SK-N-SH (cell line): ENCODE results near the gene GPR160. TPM values are rescaled to one million over a fixed set of nuclear protein-coding genes. Genes with fewer than 3 reads are reported as not detected.

Experiments used
- CTCF ChIA-PET: fragments of 300-600, 350-600 bp; formaldehyde crosslinking; extraction: SDS; loops from one replicate; lab custom pipeline; 2021; lab: Yijun Ruan, JAX
- POLR2A ChIA-PET: fragments of 350-600 bp; sonication (Branson Sonifier 250); formaldehyde crosslinking; extraction: SDS; loops from one replicate; lab custom pipeline; 2020; ENCODE audit warnings: antibody characterized with exemption, inconsistent platforms; lab: Yijun Ruan, JAX
- DNase-seq: peaks from one replicate; pipeline ENCODE4 v3.0.0; 2012
- H2AFZ ChIP-seq: fragments of 200-600 bp; sonication (generic); 2 replicates; pipeline ENCODE4 v1.8.1; 2016; ENCODE audit warnings: antibody characterized with exemption, mild to moderate bottlenecking, low read depth
- H3F3A ChIP-seq: fragments of 200-600 bp; sonication (generic); replicated peaks from 2 replicates; pipeline ENCODE3; 2016; ENCODE audit warnings: antibody characterized with exemption, mild to moderate bottlenecking; ENCODE audit not compliant: insufficient read depth
- H3K27ac ChIP-seq, 2 experiments: fragments of 200-500 bp in 1 of 2; fragments of 200-600 bp in 1 of 2; sonication (Bioruptor generic) in 1 of 2; sonication (generic), shearing (Covaris generic) in 1 of 2; 2 replicates each; pipeline versions ENCODE4 v1.5.1 to v1.6.1; 2014 to 2016; ENCODE audit warnings: low read depth in 2 of 2, inconsistent platforms in 1 of 2, low read length in 1 of 2, mild to moderate bottlenecking in 1 of 2, mixed read lengths in 1 of 2
- H3K27me3 ChIP-seq: fragments of 200-600 bp; sonication (generic), shearing (Covaris generic); 2 replicates; pipeline ENCODE4 v1.6.1; 2016; ENCODE audit warnings: mixed run types; ENCODE audit not compliant: insufficient read depth
- H3K36me3 ChIP-seq, 2 experiments: fragments of 200-500 bp in 1 of 2; fragments of 200-600 bp in 1 of 2; sonication (Bioruptor generic) in 1 of 2; sonication (generic) in 1 of 2; replicated peaks in 1 of 2; 2 replicates each; pipeline versions ENCODE3 to v1.5.1; 2014 to 2016; ENCODE audit warnings: low read length in 1 of 2, mild to moderate bottlenecking in 1 of 2; ENCODE audit not compliant: insufficient read depth in 2 of 2, control insufficient read depth in 1 of 2
- H3K4me1 ChIP-seq, 2 experiments: fragments of 200-500 bp in 1 of 2; fragments of 200-600 bp in 1 of 2; sonication (Bioruptor generic) in 1 of 2; sonication (generic), shearing (Covaris generic) in 1 of 2; 2 replicates each; pipeline versions ENCODE4 v1.5.1 to v1.6.1; 2014 to 2016; ENCODE audit warnings: low read depth in 1 of 2, low read length in 1 of 2, mixed run types in 1 of 2; ENCODE audit not compliant: insufficient read depth in 2 of 2, control insufficient read depth in 1 of 2
- H3K4me2 ChIP-seq: fragments of 200-600 bp; sonication (generic), shearing (Covaris generic); 2 replicates; pipeline ENCODE4 v1.6.1; 2017; ENCODE audit warnings: mixed run types
- H3K4me3 ChIP-seq, 2 experiments: fragments of 200-500 bp in 1 of 2; fragments of 200-600 bp in 1 of 2; sonication (Bioruptor generic) in 1 of 2; sonication (generic), shearing (Covaris generic) in 1 of 2; 2 replicates each; pipeline versions ENCODE4 v1.5.1 to v1.8.1; 2014 to 2016; ENCODE audit warnings: low read depth in 2 of 2, inconsistent platforms in 1 of 2, low read length in 1 of 2, mild to moderate bottlenecking in 1 of 2, mixed read lengths in 1 of 2, moderate library complexity in 1 of 2
- H3K79me2 ChIP-seq: fragments of 200-600 bp; sonication (generic); 2 replicates; pipeline ENCODE4 v1.8.1; 2017; ENCODE audit warnings: mild to moderate bottlenecking; ENCODE audit not compliant: insufficient read depth
- H3K9ac ChIP-seq: fragments of 200-600 bp; sonication (generic); 2 replicates; pipeline ENCODE4 v1.6.1; 2017; ENCODE audit warnings: mixed run types
- H3K9me2 ChIP-seq: fragments of 200-600 bp; sonication (generic); 2 replicates; pipeline ENCODE4 v1.6.1; 2017; ENCODE audit warnings: mixed run types
- H3K9me3 ChIP-seq: fragments of 200-600 bp; sonication (generic); 2 replicates; pipeline ENCODE4 v1.6.1; 2017; ENCODE audit warnings: mixed run types, mild to moderate bottlenecking, moderate library complexity
- H4K20me1 ChIP-seq: fragments of 200-600 bp; sonication (generic); 2 replicates; pipeline ENCODE4 v1.6.1; 2017; ENCODE audit warnings: mild to moderate bottlenecking, mixed run types; ENCODE audit not compliant: insufficient read depth
- ELF1 ChIP-seq: IDR thresholded peaks from 2 replicates; pipeline ENCODE4 v1.4.0; 2012
- EP300 ChIP-seq, 2 experiments: IDR thresholded peaks; 2 replicates each; pipeline versions ENCODE4 v1.4.0 to v1.6.1; 2012; ENCODE audit warnings: borderline replicate concordance in 1 of 2, low read depth in 1 of 2, low read length in 1 of 2
- EZH2phosphoT487 ChIP-seq: fragments of 200-600 bp; sonication (generic); IDR thresholded peaks from 2 replicates; pipeline ENCODE4 v1.6.1; 2017; ENCODE audit warnings: low read depth, mixed run types, mild to moderate bottlenecking, antibody characterized with exemption, moderate library complexity, borderline replicate concordance
- FOSL2 ChIP-seq: IDR thresholded peaks from 2 replicates; pipeline ENCODE4 v1.4.0; 2012; ENCODE audit warnings: low read depth, mild to moderate bottlenecking, moderate library complexity, borderline replicate concordance
- FOXM1 ChIP-seq: IDR thresholded peaks from 2 replicates; pipeline ENCODE4 v1.4.0; 2012; ENCODE audit warnings: low read depth, mild to moderate bottlenecking
- GABPA ChIP-seq: IDR thresholded peaks from 2 replicates; pipeline ENCODE4 v1.4.0; 2012; ENCODE audit warnings: low read depth, mild to moderate bottlenecking
- GATA2 ChIP-seq: sonication (generic); formaldehyde crosslinking; IDR thresholded peaks from 2 replicates; pipeline ENCODE4 v1.5.0; 2020; ENCODE audit warnings: mild to moderate bottlenecking, missing genetic modification reagents
- IRF3 ChIP-seq: fragments of 150-350 bp; IDR thresholded peaks from 2 replicates; pipeline ENCODE4 v1.6.1; 2016; ENCODE audit warnings: mild to moderate bottlenecking, low read depth, low read length
- JUND ChIP-seq: IDR thresholded peaks from 2 replicates; pipeline ENCODE4 v1.4.0; 2012
- MAX ChIP-seq: IDR thresholded peaks from 2 replicates; pipeline ENCODE4 v1.4.0; 2012; ENCODE audit warnings: low read depth
- MEF2A ChIP-seq: IDR thresholded peaks from 2 replicates; pipeline ENCODE4 v1.4.0; 2012; ENCODE audit warnings: low read depth, borderline replicate concordance
- MXI1 ChIP-seq: IDR thresholded peaks from 2 replicates; pipeline ENCODE4 v1.6.1; 2012; ENCODE audit warnings: mild to moderate bottlenecking, low read depth, low read length, improper control_type of control experiment
- NFIC ChIP-seq: IDR thresholded peaks from 2 replicates; pipeline ENCODE4 v1.4.0; 2012; ENCODE audit warnings: borderline replicate concordance
- NRF1 ChIP-seq: IDR thresholded peaks from 2 replicates; pipeline ENCODE4 v1.6.1; 2012; ENCODE audit warnings: low read depth, mild to moderate bottlenecking, low read length
- RCOR1 ChIP-seq: fragments of 150-350 bp; IDR thresholded peaks from 2 replicates; pipeline ENCODE4 v1.6.1; 2017; ENCODE audit warnings: antibody characterized with exemption, low read length
- RFX5 ChIP-seq: IDR thresholded peaks from 2 replicates; pipeline ENCODE4 v1.6.1; 2012; ENCODE audit warnings: mild to moderate bottlenecking, improper control_type of control experiment, low read length
- SIN3A ChIP-seq: IDR thresholded peaks from 2 replicates; pipeline ENCODE4 v1.6.1; 2012; ENCODE audit warnings: low read depth, mild to moderate bottlenecking, low read length, moderate library complexity, borderline replicate concordance
- TEAD4 ChIP-seq: IDR thresholded peaks from 2 replicates; pipeline ENCODE4 v1.4.0; 2012; ENCODE audit warnings: mild to moderate bottlenecking, borderline replicate concordance; ENCODE audit not compliant: insufficient read depth
- WGBS: methylation state at CpG from one replicate; pipeline ENCODE4 v1.1.6; 2017; ENCODE audit warnings: low lambda C conversion rate; 5-methylcytosine and 5-hydroxymethylcytosine counted together
- polyA plus RNA-seq, 3 experiments: library from polyadenylated mRNA; depleted of rRNA; stranded (reverse); fragments of >200 nt; gene quantifications; 2 replicates each; pipeline ENCODE4 v1.2.3, GENCODE V29; 2012
- TF ChIP-seq, protein P1 (sequence below): IDR thresholded peaks from 2 replicates; pipeline ENCODE4; 2012
- TF ChIP-seq, protein P2 (sequence below): IDR thresholded peaks from 2 replicates; pipeline ENCODE4 v1.4.0; 2012; ENCODE audit warnings: low read depth, borderline replicate concordance

GPR160 gene
- polyA plus RNA-seq, 1 of the 3 experiments (the other 2 are of a cell fraction) = 0.31 TPM

- DNase-seq = no peak
- H3K27me3 ChIP-seq = no peaks in the 10 kb centered on the region
- H3K4me2 ChIP-seq = no peak overlapping the region
- TF ChIP-seq IRF3 (no peak), TEAD4 (no peak), JUND (no peak), NFIC (no peak), GABPA (no peak), FOSL2 (no peak), MAX (no peak), EZH2phosphoT487 (no peak), RFX5 (no peak), MEF2A (no peak), ELF1 (no peak), EP300 (IDR thresholded peaks at IDR 0.05; ENCODE audit: borderline replicate concordance in 1 of 2, low read depth in 1 of 2, low read length in 1 of 2) (no peak), FOXM1 (no peak), RCOR1 (no peak), MXI1 (no peak), SIN3A (no peak)
- no peaks in the 10 kb centered on the region for H3K9me3 ChIP-seq
- H2AFZ ChIP-seq = no peak overlapping the region
- H3F3A ChIP-seq = peaks cover 3% of the 10 kb centered on the region
- 96% methylated on average over 8 of the region's 8 CpGs for WGBS
- H3K36me3 ChIP-seq = peaks cover 55 to 79% of the 10 kb centered on the region in 2 experiments
- POLR2A ChIA-PET = no interaction called here
- no peak overlapping the region for H3K9ac ChIP-seq
- no peaks in the 10 kb centered on the region for H3K79me2 ChIP-seq
- H3K27ac ChIP-seq = no peak overlapping the region
- no peaks in the 10 kb centered on the region for H3K9me2 ChIP-seq
- CTCF ChIA-PET = no interaction called here
- no peaks in the 10 kb centered on the region for H3K4me1 ChIP-seq
- H3K4me3 ChIP-seq = no peak overlapping the region
- H4K20me1 ChIP-seq = no peaks in the 10 kb centered on the region
Measured at GRCh38 chr3:170102431-170102830, 64.6 kb downstream of the GPR160 start.

- Histone ChIP-seq H3K36me3 (peaks cover 58 to 62% of the 10 kb centered on the region in 2 experiments), H3F3A (peaks cover 6% of the 10 kb centered on the region), H4K20me1 (no peaks in the 10 kb centered on the region), H3K4me3 (no peak overlapping the region), H3K27me3 (no peaks in the 10 kb centered on the region), H3K9me3 (no peaks in the 10 kb centered on the region), H3K4me2 (no peak overlapping the region), H3K4me1 (peaks cover 0 to 10% of the 10 kb centered on the region in 2 experiments; a peak in 1 of 4 replicates), H2AFZ (no peak overlapping the region), H3K9me2 (no peaks in the 10 kb centered on the region), H3K9ac (no peak overlapping the region), H3K27ac (no peak overlapping the region), H3K79me2 (no peaks in the 10 kb centered on the region)
- no peak for DNase-seq
- CTCF ChIA-PET = no interaction called here
- POLR2A ChIA-PET = no interaction called here
- WGBS = 97% methylated on average over 1 of the region's 1 CpG
- TF ChIP-seq RCOR1 (no peak), NRF1 (no peak), GATA2 (no peak), MEF2A (no peak), SIN3A (no peak), JUND (no peak), NFIC (no peak)
- TF ChIP-seq, protein P1, sequence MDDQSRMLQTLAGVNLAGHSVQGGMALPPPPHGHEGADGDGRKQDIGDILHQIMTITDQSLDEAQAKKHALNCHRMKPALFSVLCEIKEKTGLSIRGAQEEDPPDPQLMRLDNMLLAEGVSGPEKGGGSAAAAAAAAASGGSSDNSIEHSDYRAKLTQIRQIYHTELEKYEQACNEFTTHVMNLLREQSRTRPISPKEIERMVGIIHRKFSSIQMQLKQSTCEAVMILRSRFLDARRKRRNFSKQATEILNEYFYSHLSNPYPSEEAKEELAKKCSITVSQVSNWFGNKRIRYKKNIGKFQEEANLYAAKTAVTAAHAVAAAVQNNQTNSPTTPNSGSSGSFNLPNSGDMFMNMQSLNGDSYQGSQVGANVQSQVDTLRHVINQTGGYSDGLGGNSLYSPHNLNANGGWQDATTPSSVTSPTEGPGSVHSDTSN = no peak
- TF ChIP-seq, protein P2, sequence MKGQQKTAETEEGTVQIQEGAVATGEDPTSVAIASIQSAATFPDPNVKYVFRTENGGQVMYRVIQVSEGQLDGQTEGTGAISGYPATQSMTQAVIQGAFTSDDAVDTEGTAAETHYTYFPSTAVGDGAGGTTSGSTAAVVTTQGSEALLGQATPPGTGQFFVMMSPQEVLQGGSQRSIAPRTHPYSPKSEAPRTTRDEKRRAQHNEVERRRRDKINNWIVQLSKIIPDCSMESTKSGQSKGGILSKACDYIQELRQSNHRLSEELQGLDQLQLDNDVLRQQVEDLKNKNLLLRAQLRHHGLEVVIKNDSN = no peak
Measured at GRCh38 chr3:170107941-170108340, 70.1 kb downstream of the GPR160 start.
